Stimulated activated CD4-positive, alpha-beta T cell treated with anti-CD3 and anti-CD28 coated beads, Interleukin-4, amount 100 ng/mL, for 4 hours (primary cell): ENCODE results near the gene UCMA.

Source experiments
- DNase-seq, 2 experiments: peaks; one replicate each; pipeline ENCODE4 v3.0.0-alpha.2; 2020

The UCMA gene

DNA sequence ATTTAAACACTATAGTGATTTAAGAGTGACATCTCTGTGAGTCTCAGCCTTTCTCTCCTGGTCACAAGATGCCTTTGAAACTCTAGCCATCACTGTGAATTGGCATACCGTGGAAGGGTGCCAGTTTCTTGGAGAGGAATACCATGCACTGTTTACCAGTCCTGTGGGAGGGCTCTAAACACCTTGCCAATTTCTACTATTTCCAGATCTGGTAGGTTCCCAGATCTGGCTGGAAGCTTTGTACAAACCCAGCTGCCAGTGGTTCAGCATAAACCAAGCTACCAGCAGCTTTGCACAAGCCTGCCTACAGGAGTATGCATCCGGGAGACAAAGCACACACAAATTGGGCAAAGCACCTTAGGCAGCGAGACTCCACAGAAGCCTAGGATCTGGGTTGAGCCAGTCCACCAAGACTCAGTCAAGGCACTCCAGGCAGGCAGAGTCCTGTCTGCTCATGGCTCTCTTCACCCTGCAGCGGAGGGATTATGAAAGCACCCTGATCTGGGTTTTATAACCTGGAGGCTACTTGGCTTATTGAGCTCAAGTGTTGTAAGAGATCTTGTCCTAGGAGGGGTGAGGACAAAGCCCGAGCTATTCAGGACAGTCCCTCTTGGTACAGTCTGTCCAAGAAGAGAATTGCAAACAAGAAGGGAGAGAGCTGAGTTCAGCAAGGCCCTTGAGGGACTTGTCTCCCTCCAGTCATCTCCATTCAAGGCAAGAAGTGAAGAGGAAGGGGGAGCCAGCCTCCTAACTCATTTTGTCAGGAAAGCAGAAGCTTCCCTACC is 49.3 kb downstream of the UCMA start:
- no peak for DNase-seq

GRCh38 chr10:13184276-13184675 is 49.9 kb downstream of the UCMA start:
- DNase-seq = no peak

DNA sequence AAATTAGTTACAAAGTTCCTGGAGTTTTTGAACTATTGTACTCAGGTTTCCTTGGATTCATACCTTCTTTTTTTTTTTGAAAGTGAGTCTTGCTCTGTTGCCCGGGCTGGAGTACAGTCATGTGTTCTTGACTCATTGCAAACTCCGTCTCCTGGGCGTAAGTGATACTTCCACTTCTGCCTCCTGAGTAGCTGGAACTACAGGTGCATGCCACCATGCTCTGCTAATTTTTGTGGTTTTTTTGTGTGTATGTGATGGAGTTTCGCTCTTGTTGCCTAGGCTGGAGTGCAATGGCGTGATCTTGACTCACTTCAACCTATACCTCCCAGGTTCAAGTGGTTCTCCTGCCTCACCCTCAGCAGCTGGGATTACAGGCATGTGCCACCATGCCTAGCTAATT is 50.5 kb downstream of the UCMA start:
- no peak for DNase-seq

- no peak for DNase-seq
These were observed 51.8 kb downstream of the UCMA start for GRCh38 chr10:13182424-13182823.

DNA sequence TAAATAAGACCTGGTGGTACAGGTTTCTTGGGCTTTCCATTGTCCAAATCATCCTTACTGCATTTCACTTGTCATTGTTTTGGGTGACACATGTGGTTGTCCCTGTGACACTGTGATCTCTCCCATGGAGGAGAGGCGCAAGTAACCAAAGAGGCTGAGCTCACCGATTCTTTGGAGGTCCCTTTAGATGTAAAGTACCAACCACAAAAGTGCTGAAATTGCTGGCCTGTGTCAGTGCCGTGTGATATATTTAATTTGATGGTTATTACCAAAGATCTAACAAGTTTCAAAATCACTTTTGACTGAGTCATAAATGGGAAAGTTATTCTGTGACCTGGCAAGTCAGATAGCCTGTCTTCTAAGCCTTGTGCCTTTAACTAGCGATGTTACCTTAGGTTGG is 53.4 kb downstream of the UCMA start:
- DNase-seq = no peak

GRCh38 chr10:13173616-13174015 is 60.6 kb downstream of the UCMA start:
- DNase-seq = no peak
